Smooth muscle cell (in vitro differentiated cells): ENCODE data around the gene CCNH. TPM values are rescaled to one million over a fixed set of nuclear protein-coding genes. Genes with fewer than 3 reads are reported as not detected.

Experiments
- DNase-seq: peaks from one replicate; lab custom pipeline; 2025; ENCODE audit not compliant: unreplicated experiment; lab: John Stamatoyannopoulos, UW
- H2AFZ ChIP-seq: fragments of 200-600 bp; sonication (generic); 2 replicates; pipeline ENCODE4 v1.6.0; 2016; ENCODE audit warnings: antibody characterized with exemption, low read depth, mild to moderate bottlenecking
- H3F3A ChIP-seq: fragments of 200-600 bp; sonication (generic); 2 replicates; pipeline ENCODE4 v1.6.0; 2017; ENCODE audit warnings: antibody characterized with exemption, low read depth
- H3K27ac ChIP-seq: fragments of 200-600 bp; sonication (generic); 2 replicates; pipeline ENCODE4 v1.5.1; 2016; ENCODE audit warnings: low read depth, mild to moderate bottlenecking
- H3K27me3 ChIP-seq: fragments of 200-600 bp; sonication (generic); 2 replicates; pipeline ENCODE4 v1.6.1; 2016; ENCODE audit warnings: low read depth, mild to moderate bottlenecking
- H3K36me3 ChIP-seq: fragments of 200-600 bp; sonication (generic); 2 replicates; pipeline ENCODE4 v1.5.1; 2016; ENCODE audit warnings: low read depth
- H3K4me1 ChIP-seq: fragments of 200-600 bp; sonication (generic); 2 replicates; pipeline ENCODE4 v1.5.1; 2016; ENCODE audit warnings: low read depth
- H3K4me2 ChIP-seq: fragments of 200-600 bp; sonication (generic); 2 replicates; pipeline ENCODE4 v1.6.0; 2016; ENCODE audit warnings: mild to moderate bottlenecking
- H3K4me3 ChIP-seq: fragments of 200-600 bp; sonication (generic); 2 replicates; pipeline ENCODE4 v1.5.1; 2016; ENCODE audit warnings: mild to moderate bottlenecking
- H3K79me2 ChIP-seq: fragments of 200-600 bp; sonication (generic); 2 replicates; pipeline ENCODE4 v1.6.0; 2016; ENCODE audit warnings: low read depth, mild to moderate bottlenecking
- H3K9ac ChIP-seq: fragments of 200-600 bp; sonication (generic); 2 replicates; pipeline ENCODE4 v1.6.0; 2016; ENCODE audit warnings: low read depth
- H3K9me3 ChIP-seq: fragments of 200-600 bp; sonication (generic); replicated peaks from 2 replicates; pipeline ENCODE4 v1.5.1; 2016; ENCODE audit warnings: low read depth
- H4K20me1 ChIP-seq: fragments of 200-600 bp; sonication (generic); 2 replicates; pipeline ENCODE4 v1.6.0; 2016; ENCODE audit warnings: low read depth
- WGBS: methylation state at CpG from one replicate; pipeline ENCODE4 v1.1.7; 2016; ENCODE audit warnings: low lambda C conversion rate; 5-methylcytosine and 5-hydroxymethylcytosine counted together
- polyA plus RNA-seq: library from polyadenylated mRNA; unstranded; fragments of >200 nt; fragmentation: Nextera tagmentation; extraction: Ambion mirVana; gene quantifications from 2 replicates; pipeline ENCODE4 v1.2.1, GENCODE V29; 2016
- total RNA-seq: library from RNA; depleted of rRNA; stranded (reverse); fragments of >200 nt; gene quantifications from 2 replicates; pipeline ENCODE4 v1.2.3, GENCODE V29; 2014
- TF ChIP-seq, protein P1 (sequence below): fragments of 200-600 bp; sonication (generic); IDR thresholded peaks from 2 replicates; pipeline ENCODE4 v1.5.1; 2017; ENCODE audit warnings: borderline replicate concordance, mild to moderate bottlenecking, antibody characterized with exemption; ENCODE audit not compliant: insufficient read depth, poor library complexity, severe bottlenecking

CCNH gene
- total RNA-seq (96.7 and 97.0 TPM in 2 replicates), polyA plus RNA-seq (33.2 and 36.8 TPM in 2 replicates)

DNA sequence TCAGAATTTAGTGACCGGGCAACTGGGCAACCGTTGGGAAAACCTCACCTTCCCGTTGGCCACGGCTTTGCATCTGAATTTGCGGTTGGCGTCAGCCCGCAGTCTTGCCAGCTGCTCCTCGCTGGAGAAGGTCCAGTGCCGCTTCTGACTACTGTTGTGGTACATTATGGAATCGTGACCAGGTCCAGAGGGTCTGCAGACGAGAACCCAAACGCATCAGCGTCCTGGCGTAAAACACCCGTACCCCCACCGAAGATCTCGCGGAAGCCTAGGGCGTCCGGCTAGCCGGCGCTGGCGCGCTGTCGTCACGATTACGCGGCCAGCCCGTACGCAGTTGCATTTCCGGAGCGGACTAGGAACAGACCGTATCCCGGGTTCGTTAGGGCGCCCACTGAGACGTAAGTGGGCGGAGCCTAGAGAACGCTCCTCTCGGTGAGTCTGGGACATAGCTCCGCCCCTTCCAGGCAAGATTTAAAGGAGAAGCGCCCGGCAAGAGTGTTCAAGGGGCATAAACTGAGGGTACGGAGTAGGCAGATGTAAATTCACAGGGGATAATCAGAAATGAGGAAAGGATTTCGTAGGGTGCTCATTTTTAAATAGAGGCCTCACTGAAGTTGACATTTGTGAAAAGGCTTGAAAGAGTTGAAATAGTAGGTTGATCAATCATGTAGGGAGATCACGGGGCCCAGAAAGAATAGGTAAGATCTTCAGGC lies at the start of gene CCNH:
Gene CCNH (minus strand): TSS at position 301 of the 713 bp plus-strand sequence. CDS start 136 bp downstream, at position 165.
- peak within 1 kb of the TSS; percentile 89 for H3K27ac ChIP-seq
- H2AFZ ChIP-seq: peak within 1 kb of the TSS; percentile 93
- no peaks in the 10 kb centered on the region for H3K9me3 ChIP-seq
- H3K27me3 ChIP-seq: no peaks in the 10 kb centered on the region
- TF ChIP-seq, protein P1, sequence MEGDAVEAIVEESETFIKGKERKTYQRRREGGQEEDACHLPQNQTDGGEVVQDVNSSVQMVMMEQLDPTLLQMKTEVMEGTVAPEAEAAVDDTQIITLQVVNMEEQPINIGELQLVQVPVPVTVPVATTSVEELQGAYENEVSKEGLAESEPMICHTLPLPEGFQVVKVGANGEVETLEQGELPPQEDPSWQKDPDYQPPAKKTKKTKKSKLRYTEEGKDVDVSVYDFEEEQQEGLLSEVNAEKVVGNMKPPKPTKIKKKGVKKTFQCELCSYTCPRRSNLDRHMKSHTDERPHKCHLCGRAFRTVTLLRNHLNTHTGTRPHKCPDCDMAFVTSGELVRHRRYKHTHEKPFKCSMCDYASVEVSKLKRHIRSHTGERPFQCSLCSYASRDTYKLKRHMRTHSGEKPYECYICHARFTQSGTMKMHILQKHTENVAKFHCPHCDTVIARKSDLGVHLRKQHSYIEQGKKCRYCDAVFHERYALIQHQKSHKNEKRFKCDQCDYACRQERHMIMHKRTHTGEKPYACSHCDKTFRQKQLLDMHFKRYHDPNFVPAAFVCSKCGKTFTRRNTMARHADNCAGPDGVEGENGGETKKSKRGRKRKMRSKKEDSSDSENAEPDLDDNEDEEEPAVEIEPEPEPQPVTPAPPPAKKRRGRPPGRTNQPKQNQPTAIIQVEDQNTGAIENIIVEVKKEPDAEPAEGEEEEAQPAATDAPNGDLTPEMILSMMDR: no peak
- peaks cover 5% of the 10 kb centered on the region for H3K36me3 ChIP-seq
- DNase-seq: peak; percentile 78
- 3% methylated on average over 46 of the region's 46 CpGs for WGBS
- peak within 1 kb of the TSS; percentile 88 for H3K4me2 ChIP-seq
- peak within 1 kb of the TSS; percentile 75 for H3K4me3 ChIP-seq
- peaks cover 16% of the 10 kb centered on the region for H3K4me1 ChIP-seq
- H3F3A ChIP-seq: no peaks in the 10 kb centered on the region
- peaks cover 13% of the 10 kb centered on the region for H4K20me1 ChIP-seq
- H3K79me2 ChIP-seq: peaks cover 28% of the 10 kb centered on the region
- peak within 1 kb of the TSS; percentile 95 for H3K9ac ChIP-seq

DNA sequence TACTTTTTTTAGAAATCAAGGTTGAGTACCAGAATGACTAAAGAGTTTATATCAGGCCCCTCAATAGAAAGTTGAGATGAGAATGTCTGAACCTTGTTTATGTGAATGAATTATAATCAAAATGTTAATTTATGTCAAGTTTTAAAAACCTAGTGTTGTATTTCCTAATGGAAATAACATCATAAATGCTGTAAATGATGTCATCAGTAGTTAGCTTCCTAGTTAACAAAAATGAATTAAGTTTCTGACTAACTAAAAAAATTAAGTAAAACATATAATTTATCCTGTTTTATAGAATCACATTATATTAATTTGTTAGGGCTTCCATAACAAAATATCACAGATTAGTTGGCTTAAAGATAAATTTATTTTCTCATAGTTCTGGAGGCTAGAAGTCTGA lies 45.0 kb upstream of the CCNH start:
- H3K27me3 ChIP-seq: no peaks in the 10 kb centered on the region
- no peaks in the 10 kb centered on the region for H4K20me1 ChIP-seq
- DNase-seq: no peak
- H3K9me3 ChIP-seq: no peaks in the 10 kb centered on the region
- no peak overlapping the region for H3K4me2 ChIP-seq
- H3F3A ChIP-seq: no peaks in the 10 kb centered on the region
- TF ChIP-seq, protein P1: no peak
- H3K36me3 ChIP-seq: no peaks in the 10 kb centered on the region
- H2AFZ ChIP-seq: no peak overlapping the region
- H3K79me2 ChIP-seq: no peaks in the 10 kb centered on the region
- H3K4me3 ChIP-seq: no peak overlapping the region
- no peaks in the 10 kb centered on the region for H3K4me1 ChIP-seq
- H3K9ac ChIP-seq: no peak overlapping the region
- no peak overlapping the region for H3K27ac ChIP-seq

DNA sequence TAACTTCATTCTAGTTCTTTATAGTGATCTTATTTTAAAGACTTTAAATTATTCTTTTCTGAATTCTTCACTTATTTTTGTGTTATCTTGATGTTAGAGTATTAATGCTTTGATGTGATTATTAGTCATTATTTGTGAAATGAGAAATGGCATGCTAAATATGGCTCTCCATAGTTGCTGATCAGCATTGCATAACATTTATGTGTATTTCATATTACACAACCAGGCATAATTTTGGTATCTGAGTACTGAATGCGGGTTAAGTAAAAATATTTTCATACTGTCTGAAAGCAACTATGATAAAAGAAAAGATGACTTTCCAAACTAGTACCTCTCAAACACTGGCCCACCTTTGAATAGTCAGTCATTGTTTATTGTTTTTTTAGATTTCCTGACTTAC lies 41.1 kb upstream of the CCNH start:
- Histone ChIP-seq H3K4me3 (no peak overlapping the region), H3F3A (no peaks in the 10 kb centered on the region), H3K4me2 (no peak overlapping the region), H4K20me1 (no peaks in the 10 kb centered on the region), H3K9ac (no peak overlapping the region), H3K79me2 (no peaks in the 10 kb centered on the region), H3K27me3 (no peaks in the 10 kb centered on the region), H2AFZ (no peak overlapping the region), H3K27ac (no peak overlapping the region), H3K4me1 (no peaks in the 10 kb centered on the region), H3K9me3 (no peaks in the 10 kb centered on the region), H3K36me3 (no peaks in the 10 kb centered on the region)
- TF ChIP-seq, protein P1: no peak
- WGBS: 100% methylated on average over 1 of the region's 1 CpG
- DNase-seq: no peak

DNA sequence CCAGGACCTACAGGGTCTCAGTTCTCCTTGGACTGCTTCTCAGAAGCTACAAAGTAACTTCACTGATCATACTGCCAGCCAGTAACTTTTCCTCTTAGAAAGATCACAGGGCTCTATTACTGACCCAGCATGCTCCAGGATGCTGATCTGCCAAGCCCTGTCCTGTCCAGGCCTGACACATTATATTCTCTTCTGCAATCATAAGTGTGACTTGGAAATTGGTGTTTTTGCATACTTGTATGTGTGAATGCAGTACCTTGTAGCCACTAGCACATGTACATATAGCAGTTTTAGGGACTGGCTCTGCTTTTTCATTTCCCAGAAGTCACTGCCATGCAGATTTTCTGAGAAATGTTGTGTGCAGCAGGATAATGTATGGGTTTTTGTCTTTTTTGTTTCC lies 40.1 kb upstream of the CCNH start:
- Histone ChIP-seq H3K4me2 (no peak overlapping the region), H3K27ac (no peak overlapping the region), H4K20me1 (no peaks in the 10 kb centered on the region), H3K4me3 (no peak overlapping the region), H3F3A (no peaks in the 10 kb centered on the region), H3K36me3 (no peaks in the 10 kb centered on the region), H3K9ac (no peak overlapping the region), H3K9me3 (no peaks in the 10 kb centered on the region), H2AFZ (no peak overlapping the region), H3K27me3 (no peaks in the 10 kb centered on the region), H3K4me1 (no peaks in the 10 kb centered on the region), H3K79me2 (no peaks in the 10 kb centered on the region)
- DNase-seq: no peak
- TF ChIP-seq, protein P1: no peak
